Naive B cell (primary cell): ENCODE measurements around the gene RICTOR. TPM values are rescaled to one million over a fixed set of nuclear protein-coding genes. Genes with fewer than 3 reads are reported as not detected.

Experiments used
- ATAC-seq, 2 donors: fragments of 150-1000 bp; cut with Tn5 transposase; 2 replicates each; pipeline ENCODE4 v1.10.0; 2021; ENCODE audit warnings: low read depth in 2 of 2, mild to moderate bottlenecking in 2 of 2, moderate library complexity in 2 of 2
- DNase-seq: peaks from one replicate; pipeline ENCODE4 v3.0.0; 2022
- H3K27ac Mint-ChIP-seq, 6 donors: one replicate each; pipeline ENCODE4 v1.8.0; 2020 to 2022; ENCODE audit warnings: mild to moderate bottlenecking in 6 of 6, mixed read lengths in 6 of 6, moderate library complexity in 5 of 6, inconsistent platforms in 2 of 6
- H3K27me3 Mint-ChIP-seq, 3 donors: one replicate each; pipeline ENCODE4 v1.8.0; 2021 to 2022; ENCODE audit warnings: mixed read lengths in 3 of 3, mild to moderate bottlenecking in 1 of 3
- H3K36me3 Mint-ChIP-seq, 2 donors: one replicate each; pipeline ENCODE4 v1.8.0; 2020 to 2022; ENCODE audit warnings: mixed read lengths in 2 of 2, inconsistent platforms in 1 of 2, mild to moderate bottlenecking in 1 of 2
- H3K4me1 Mint-ChIP-seq, 3 donors: one replicate each; pipeline ENCODE4 v1.8.0; 2020 to 2022; ENCODE audit warnings: mixed read lengths in 3 of 3, inconsistent platforms in 1 of 3, mild to moderate bottlenecking in 1 of 3, moderate library complexity in 1 of 3
- H3K4me3 Mint-ChIP-seq, 8 donors: one replicate each; pipeline ENCODE4 v1.8.0; 2020 to 2022; ENCODE audit warnings: mild to moderate bottlenecking in 8 of 8, mixed read lengths in 8 of 8, moderate library complexity in 8 of 8, inconsistent platforms in 2 of 8
- H3K9me3 Mint-ChIP-seq, 7 donors: one replicate each; pipeline ENCODE4 v1.8.0; 2020 to 2022; ENCODE audit warnings: mixed read lengths in 7 of 7, mild to moderate bottlenecking in 5 of 7, inconsistent platforms in 2 of 7, moderate library complexity in 1 of 7
- polyA plus RNA-seq, 6 donors: library from polyadenylated mRNA; unstranded; fragments of 300-500 nt; fragmentation: Illumina TruSeq; gene quantifications; one replicate each; pipeline ENCODE4 v1.2.3, GENCODE V29; 2021; ENCODE audit warnings: low read depth in 6 of 6

The RICTOR gene
- polyA plus RNA-seq = 10 to 100 TPM in 5 of 6 donors, 1 to 10 TPM in 1; 3.9 to 25.9 (median 17.7) TPM

DNA sequence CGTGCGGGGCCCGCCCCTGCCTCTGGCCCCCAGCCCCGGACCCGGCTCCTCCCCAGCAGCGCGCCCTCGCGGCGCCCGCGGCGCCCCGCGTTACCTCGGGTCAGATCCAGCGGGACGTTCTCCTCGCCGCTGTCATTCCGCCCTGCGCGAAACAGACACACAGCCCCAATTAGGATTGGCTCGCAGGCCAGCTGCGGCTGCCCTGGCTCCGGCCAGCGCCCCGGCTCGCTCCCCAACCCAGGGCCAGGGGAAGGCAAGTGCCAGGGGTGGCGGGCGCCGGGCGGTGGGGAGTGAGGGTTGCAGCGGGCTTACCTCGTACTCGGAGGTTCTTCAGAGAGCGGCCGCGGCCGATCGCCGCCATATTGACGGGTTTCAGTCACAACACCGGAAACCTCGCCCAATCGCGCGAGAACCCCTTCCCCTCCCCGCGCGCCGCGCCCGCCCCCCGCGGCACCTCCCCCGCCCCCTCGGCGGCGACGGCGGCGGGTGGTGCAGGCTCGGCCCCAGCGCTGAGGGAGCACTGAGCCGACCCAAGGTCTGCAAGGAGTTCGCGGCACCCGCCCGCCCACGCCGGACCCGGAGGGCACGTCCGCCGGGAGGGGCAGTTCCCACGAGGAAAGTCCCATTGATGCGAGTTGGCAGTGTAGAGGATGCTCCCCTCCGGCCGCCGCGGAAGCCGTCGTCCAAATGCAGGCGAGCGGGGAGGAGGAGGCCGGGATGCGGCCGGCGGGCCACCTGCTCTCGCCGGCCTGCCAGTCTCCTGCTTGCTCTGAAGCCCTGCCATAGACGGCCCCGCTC lies at the start of gene RICTOR:
Gene RICTOR, minus strand, starts transcription at position 383 of the 798 bp plus-strand sequence. Its CDS starts 22 bp downstream, at position 361.
- peaks cover 18 to 55% (median 30%) of the 10 kb centered on the region in 3 donors for H3K4me1 Mint-ChIP-seq
- ATAC-seq (peak; percentile 76 to 79), DNase-seq (peak; percentile 90)
- H3K27me3 Mint-ChIP-seq = no peaks in the 10 kb centered on the region
- H3K9me3 Mint-ChIP-seq = no peaks in the 10 kb centered on the region
- H3K36me3 Mint-ChIP-seq = no peaks in the 10 kb centered on the region
- peak within 1 kb of the TSS; percentile 81 to 97 (median 95) for H3K27ac Mint-ChIP-seq
- peak within 1 kb of the TSS; percentile 84 to 99 (median 95) for H3K4me3 Mint-ChIP-seq

GRCh38 chr5:39121922-39122321 lies 47.7 kb upstream of the RICTOR start:
- DNase-seq = no peak
- Mint-ChIP-seq H3K4me3 (no peak overlapping the region), H3K27ac (no peak overlapping the region), H3K4me1 (no peaks in the 10 kb centered on the region), H3K36me3 (no peaks in the 10 kb centered on the region), H3K9me3 (no peaks in the 10 kb centered on the region), H3K27me3 (peaks cover 0 to 8% (median 5%) of the 10 kb centered on the region in 3 donors)
- ATAC-seq = no peak

GRCh38 chr5:39121315-39121714 lies 47.1 kb upstream of the RICTOR start:
- ATAC-seq (no peak), DNase-seq (no peak)
- Mint-ChIP-seq H3K27ac (no peak overlapping the region), H3K36me3 (no peaks in the 10 kb centered on the region), H3K4me1 (no peaks in the 10 kb centered on the region), H3K9me3 (no peaks in the 10 kb centered on the region), H3K27me3 (peaks cover 0 to 8% (median 5%) of the 10 kb centered on the region in 3 donors), H3K4me3 (no peak overlapping the region)

GRCh38 chr5:39120052-39120420 lies 45.8 kb upstream of the RICTOR start:
- no peak overlapping the region for H3K27ac Mint-ChIP-seq
- no peak for ATAC-seq
- H3K4me1 Mint-ChIP-seq = no peaks in the 10 kb centered on the region
- H3K27me3 Mint-ChIP-seq = peaks cover 0 to 8% (median 5%) of the 10 kb centered on the region in 3 donors
- no peaks in the 10 kb centered on the region for H3K36me3 Mint-ChIP-seq
- H3K4me3 Mint-ChIP-seq = no peak overlapping the region
- no peak for DNase-seq
- no peaks in the 10 kb centered on the region for H3K9me3 Mint-ChIP-seq

- peaks cover 0 to 8% (median 5%) of the 10 kb centered on the region in 3 donors for H3K27me3 Mint-ChIP-seq
- no peaks in the 10 kb centered on the region for H3K9me3 Mint-ChIP-seq
- no peak overlapping the region for H3K27ac Mint-ChIP-seq
- no peaks in the 10 kb centered on the region for H3K4me1 Mint-ChIP-seq
- no peaks in the 10 kb centered on the region for H3K36me3 Mint-ChIP-seq
- DNase-seq (no peak), ATAC-seq (no peak)
- no peak overlapping the region for H3K4me3 Mint-ChIP-seq
These were observed 45.3 kb upstream of the RICTOR start for GRCh38 chr5:39119404-39120051.

DNA sequence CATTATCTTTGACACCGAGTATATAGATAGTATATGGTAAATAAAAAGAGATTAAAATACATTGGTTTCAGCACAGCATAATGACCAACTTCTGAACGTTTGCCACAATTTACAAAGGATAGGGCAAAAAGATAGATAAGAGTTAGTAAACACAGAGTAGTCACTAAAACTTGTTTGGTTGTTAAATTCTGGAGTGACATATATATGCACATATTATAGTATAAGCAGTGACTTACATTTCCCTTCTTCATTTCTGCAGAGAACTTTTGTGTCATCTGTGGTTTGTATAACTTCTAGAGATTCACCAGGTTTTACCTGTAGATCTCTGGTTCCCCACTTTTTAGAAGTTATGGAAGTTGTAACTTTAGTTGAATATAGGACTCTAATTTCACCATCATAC lies 44.4 kb upstream of the RICTOR start:
- H3K4me3 Mint-ChIP-seq = no peak overlapping the region
- DNase-seq (no peak), ATAC-seq (no peak)
- H3K27ac Mint-ChIP-seq = no peak overlapping the region
- H3K9me3 Mint-ChIP-seq = no peaks in the 10 kb centered on the region
- H3K4me1 Mint-ChIP-seq = no peaks in the 10 kb centered on the region
- H3K27me3 Mint-ChIP-seq = peaks cover 0 to 8% (median 5%) of the 10 kb centered on the region in 3 donors
- H3K36me3 Mint-ChIP-seq = no peaks in the 10 kb centered on the region

DNA sequence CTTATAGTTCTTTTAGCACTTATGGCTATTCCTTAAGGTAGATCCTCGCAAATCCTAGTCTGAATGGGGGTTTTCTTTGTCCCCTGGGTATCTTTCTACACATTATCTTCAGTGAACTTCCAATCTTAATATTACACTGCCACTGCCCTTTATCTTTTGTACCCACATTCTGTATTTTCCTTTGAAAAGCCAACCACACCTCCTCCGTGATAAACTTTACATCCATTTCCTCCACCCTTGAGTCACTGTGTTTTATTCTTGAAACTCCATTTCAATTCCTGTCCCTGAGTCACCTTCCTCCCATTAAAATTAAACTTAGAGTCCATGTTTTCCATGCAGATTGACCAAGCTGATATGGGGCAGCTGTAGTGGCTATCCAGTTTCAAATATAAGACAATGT lies 43.2 kb upstream of the RICTOR start:
- DNase-seq (no peak), ATAC-seq (no peak)
- no peaks in the 10 kb centered on the region for H3K36me3 Mint-ChIP-seq
- no peaks in the 10 kb centered on the region for H3K4me1 Mint-ChIP-seq
- H3K9me3 Mint-ChIP-seq = no peaks in the 10 kb centered on the region
- peaks cover 0 to 8% (median 5%) of the 10 kb centered on the region in 3 donors for H3K27me3 Mint-ChIP-seq
- H3K27ac Mint-ChIP-seq = peak overlapping the region in 1 of 6 donors; percentile 55
- no peak overlapping the region for H3K4me3 Mint-ChIP-seq

GRCh38 chr5:39116344-39117170 lies 42.4 kb upstream of the RICTOR start:
- no peak overlapping the region for H3K27ac Mint-ChIP-seq
- peaks cover 0 to 1% (median under 1%) of the 10 kb centered on the region in 3 donors for H3K27me3 Mint-ChIP-seq
- no peak for DNase-seq
- H3K36me3 Mint-ChIP-seq = no peaks in the 10 kb centered on the region
- H3K4me3 Mint-ChIP-seq = no peak overlapping the region
- no peak for ATAC-seq
- no peaks in the 10 kb centered on the region for H3K9me3 Mint-ChIP-seq
- H3K4me1 Mint-ChIP-seq = no peaks in the 10 kb centered on the region

DNA sequence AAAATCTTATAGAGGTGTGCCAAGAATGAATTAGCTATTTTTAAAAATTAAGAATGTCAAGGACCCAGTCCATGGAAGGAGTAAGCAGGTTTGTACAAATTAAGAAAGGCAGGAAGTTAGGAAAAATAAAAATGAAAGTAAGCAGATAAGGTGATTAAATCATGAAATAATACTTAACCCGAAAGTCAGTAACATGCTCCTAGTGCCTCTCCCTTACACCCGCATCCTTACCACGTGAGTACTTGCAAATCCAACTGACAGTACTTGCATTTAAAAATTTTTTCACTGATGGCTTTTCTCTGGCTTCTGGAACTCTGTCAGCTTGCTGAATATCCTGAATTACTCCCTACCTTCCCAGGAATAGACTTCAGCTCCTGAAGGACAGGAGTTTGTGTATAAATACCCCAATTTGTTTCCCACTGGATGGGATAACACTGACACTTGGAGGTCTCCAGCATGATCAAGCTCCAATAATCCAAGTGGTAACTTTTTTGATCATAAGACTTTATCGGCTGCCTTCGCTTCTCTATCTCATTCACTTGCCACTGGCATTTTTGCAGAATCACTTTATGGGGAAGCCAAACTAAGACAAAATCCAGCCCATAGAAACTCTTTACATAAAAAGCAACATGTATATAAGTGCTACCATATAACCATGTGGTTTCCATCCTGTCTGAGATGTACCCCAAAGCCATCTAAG lies 41.6 kb upstream of the RICTOR start:
- Mint-ChIP-seq H3K27ac (no peak overlapping the region), H3K36me3 (no peaks in the 10 kb centered on the region), H3K9me3 (no peaks in the 10 kb centered on the region), H3K4me3 (no peak overlapping the region), H3K27me3 (no peaks in the 10 kb centered on the region), H3K4me1 (no peaks in the 10 kb centered on the region)
- DNase-seq = no peak
- ATAC-seq = no peak

DNA sequence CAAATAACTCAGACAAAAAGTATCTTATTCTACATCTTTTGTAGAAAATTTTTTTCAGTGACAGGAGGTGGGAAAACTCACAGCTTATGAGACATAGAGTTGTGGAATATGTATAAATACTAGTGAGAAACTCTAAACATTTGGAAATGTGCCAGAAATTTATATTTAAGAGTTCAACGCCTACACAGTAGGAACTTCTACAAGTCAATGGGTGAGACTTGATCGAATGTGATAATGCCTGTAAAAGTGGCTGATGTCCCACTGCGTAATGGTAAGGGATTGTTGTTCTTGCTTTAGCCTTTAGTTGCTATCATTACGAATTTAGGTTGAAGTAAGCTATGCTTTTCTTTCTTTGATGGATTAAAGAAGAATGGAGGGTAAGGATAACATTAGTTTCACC lies 40.0 kb upstream of the RICTOR start:
- no peak overlapping the region for H3K27ac Mint-ChIP-seq
- ATAC-seq (no peak), DNase-seq (no peak)
- H3K4me1 Mint-ChIP-seq = no peaks in the 10 kb centered on the region
- H3K9me3 Mint-ChIP-seq = no peaks in the 10 kb centered on the region
- no peaks in the 10 kb centered on the region for H3K36me3 Mint-ChIP-seq
- no peaks in the 10 kb centered on the region for H3K27me3 Mint-ChIP-seq
- H3K4me3 Mint-ChIP-seq = no peak overlapping the region

DNA sequence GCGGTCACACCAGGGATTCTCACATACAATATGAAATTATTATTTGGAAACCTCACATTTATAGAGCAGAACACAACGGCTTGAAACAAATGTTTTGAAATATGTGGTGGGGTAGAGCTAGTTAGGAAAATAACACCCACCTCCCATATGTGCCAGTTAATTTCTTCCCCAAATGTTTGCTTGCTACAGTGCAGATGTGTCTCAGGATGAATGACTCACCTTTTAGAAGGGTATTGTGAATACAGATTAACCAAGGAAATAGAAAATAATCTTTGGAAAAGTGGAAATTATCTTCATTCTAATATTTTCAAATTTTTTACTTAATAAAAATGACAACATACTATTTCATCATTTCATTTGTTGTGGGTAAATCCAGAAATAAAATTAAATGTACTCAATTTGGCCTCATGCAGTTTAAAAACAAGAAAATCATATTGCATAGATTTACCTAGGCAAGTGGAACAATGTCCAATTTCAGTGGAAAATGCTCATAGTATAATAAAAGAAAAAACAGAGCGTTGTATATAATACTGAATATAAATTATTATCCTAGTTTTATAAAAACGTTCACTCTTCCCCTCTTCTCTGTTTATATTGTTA lies 39.3 kb upstream of the RICTOR start:
- DNase-seq (no peak), ATAC-seq (no peak)
- no peak overlapping the region for H3K27ac Mint-ChIP-seq
- no peaks in the 10 kb centered on the region for H3K4me1 Mint-ChIP-seq
- no peaks in the 10 kb centered on the region for H3K9me3 Mint-ChIP-seq
- H3K27me3 Mint-ChIP-seq = no peaks in the 10 kb centered on the region
- H3K36me3 Mint-ChIP-seq = no peaks in the 10 kb centered on the region
- no peak overlapping the region for H3K4me3 Mint-ChIP-seq

- peak overlapping the region in 1 of 6 donors; percentile 14 for H3K27ac Mint-ChIP-seq
- no peaks in the 10 kb centered on the region for H3K36me3 Mint-ChIP-seq
These were observed 35.4 kb upstream of the RICTOR start for GRCh38 chr5:39109606-39110005.

GRCh38 chr5:39108987-39109386 lies 34.8 kb upstream of the RICTOR start:
- no peak for ATAC-seq
- Mint-ChIP-seq H3K9me3 (no peaks in the 10 kb centered on the region), H3K4me1 (no peaks in the 10 kb centered on the region), H3K36me3 (no peaks in the 10 kb centered on the region), H3K4me3 (no peak overlapping the region), H3K27ac (no peak overlapping the region), H3K27me3 (peaks cover 0 to 6% (median 0%) of the 10 kb centered on the region in 3 donors)
- no peak for DNase-seq

More at GRCh38 chr5:39109606-39110005, 35.4 kb upstream of the RICTOR start:
- no peak for ATAC-seq
- no peak for DNase-seq
- H3K27me3 Mint-ChIP-seq = peaks cover 0 to 1% (median 0%) of the 10 kb centered on the region in 3 donors
- H3K9me3 Mint-ChIP-seq = no peaks in the 10 kb centered on the region
- no peaks in the 10 kb centered on the region for H3K4me1 Mint-ChIP-seq
- H3K4me3 Mint-ChIP-seq = no peak overlapping the region
